Muscle of arm (tissue), 12 donors: Measurements from ENCODE around the gene CFAP97. TPM values are rescaled to one million over a fixed set of nuclear protein-coding genes. Genes with fewer than 3 reads are reported as not detected.
"Not testable (repeated sequence)": the region's sequence is repeated elsewhere in the genome, so short reads cannot be mapped to it uniquely, and the experiment has no call there.

Experiments used
- DNase-seq: peaks from one replicate; pipeline ENCODE4 v3.0.0-alpha.2; 2013
- polyA plus RNA-seq, 12 donors: library from polyadenylated mRNA; unstranded; fragments of 120-200 nt; gene quantifications; one replicate each; pipeline ENCODE4 v1.2.1, GENCODE V29; 2013; ENCODE audit not compliant: insufficient read length in 12 of 12

CFAP97 gene
- polyA plus RNA-seq, 12 donors, result 27.3 to 43.7 (median 35.3) TPM; not detected in 1

DNA sequence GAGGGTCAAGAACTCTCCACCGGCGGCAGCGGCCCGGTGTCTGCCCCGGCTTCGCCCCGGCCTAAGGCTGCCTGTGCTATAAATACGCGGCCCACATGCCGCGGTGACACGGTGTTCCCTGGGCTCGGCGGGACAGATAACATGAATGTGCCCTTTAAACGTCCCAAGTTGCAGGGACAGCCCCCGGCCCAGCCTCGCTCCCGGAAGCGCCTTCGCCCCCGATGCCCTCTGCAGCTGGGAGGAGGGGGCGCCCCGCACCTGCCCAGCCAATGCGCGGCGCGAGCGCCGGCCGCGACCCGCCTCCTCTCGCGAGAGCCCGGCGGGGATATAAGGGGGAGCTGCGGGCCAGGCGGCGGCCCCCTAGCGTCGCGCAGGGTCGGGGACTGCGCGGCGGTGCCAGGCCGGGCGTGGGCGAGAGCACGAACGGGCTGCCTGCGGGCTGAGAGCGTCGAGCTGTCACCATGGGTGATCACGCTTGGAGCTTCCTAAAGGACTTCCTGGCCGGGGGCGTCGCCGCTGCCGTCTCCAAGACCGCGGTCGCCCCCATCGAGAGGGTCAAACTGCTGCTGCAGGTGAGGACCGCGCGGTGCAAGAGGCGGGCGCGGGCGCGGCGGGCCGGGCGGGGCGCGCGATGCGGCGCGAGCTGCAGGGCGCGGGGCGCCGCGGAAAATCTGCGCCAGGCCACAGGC, 60.7 kb downstream of the CFAP97 start, which contains the start of gene SLC25A4:
TSS of gene SLC25A4 (plus strand) at position 355 of the 689 bp plus-strand sequence. CDS start at position 462, 107 bp downstream.
- peak; percentile 75 for DNase-seq

DNA sequence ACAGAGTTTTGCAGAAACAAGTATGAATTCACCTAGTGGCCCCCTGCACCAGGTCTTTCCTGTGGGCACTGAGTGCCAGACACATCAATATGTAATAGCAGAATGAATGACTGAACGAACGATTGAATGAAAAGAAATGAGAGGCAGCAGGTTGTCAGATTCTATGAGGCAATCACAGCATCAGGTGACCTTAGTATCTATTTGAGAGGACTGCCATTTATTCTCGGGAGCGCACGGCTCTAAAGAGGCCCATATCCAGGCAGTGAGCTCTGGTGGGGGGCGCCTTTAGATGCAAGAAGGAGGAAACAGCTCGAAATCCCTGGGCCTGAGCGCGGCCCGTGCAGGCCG, 61.3 kb downstream of the CFAP97 start:
- DNase-seq, result no peak

- no peak for DNase-seq
Measured at GRCh38 chr4:185141777-185142176, 62.0 kb downstream of the CFAP97 start.

- no peak for DNase-seq
Measured at GRCh38 chr4:185139736-185140135, 64.1 kb downstream of the CFAP97 start.

- DNase-seq, result no peak
Measured at GRCh38 chr4:185138161-185138560, 65.6 kb downstream of the CFAP97 start.

DNA sequence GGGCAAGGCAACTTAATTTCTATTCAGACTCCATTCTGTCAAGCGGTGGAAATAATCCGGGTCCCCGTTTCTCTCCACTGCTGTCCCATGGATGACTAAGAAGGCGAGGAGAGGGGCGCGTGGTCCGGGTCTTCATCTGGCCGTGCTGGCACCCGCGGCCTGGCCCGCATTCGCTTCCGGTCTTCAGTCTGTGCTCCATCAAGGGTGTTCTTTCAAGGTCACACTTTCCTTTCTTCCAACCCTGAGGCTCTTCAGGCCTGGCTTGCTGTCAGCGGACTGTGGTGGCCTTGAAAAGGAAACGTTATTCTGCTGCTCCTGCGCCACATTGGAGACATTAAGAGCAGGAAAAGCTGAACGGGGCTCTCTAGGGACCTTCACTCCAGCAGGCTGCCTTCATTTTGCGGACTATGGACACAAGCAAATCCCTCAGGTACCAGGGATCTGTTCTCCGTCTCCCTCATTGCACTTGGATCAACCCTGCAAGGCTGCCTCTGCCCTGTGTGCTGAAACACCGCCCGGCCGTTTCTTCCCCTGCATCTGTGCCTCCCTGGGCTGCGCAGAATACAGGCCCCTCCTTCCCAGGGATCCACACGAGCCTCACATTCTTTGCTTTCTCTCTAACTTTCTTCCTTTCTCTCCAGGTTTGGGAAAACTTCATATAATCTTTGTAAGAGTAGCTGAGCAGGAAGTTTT, 66.4 kb downstream of the CFAP97 start:
- DNase-seq, result no peak

- DNase-seq, result peak; percentile 50
Measured at GRCh38 chr4:185134307-185134869, 69.4 kb downstream of the CFAP97 start.

DNA sequence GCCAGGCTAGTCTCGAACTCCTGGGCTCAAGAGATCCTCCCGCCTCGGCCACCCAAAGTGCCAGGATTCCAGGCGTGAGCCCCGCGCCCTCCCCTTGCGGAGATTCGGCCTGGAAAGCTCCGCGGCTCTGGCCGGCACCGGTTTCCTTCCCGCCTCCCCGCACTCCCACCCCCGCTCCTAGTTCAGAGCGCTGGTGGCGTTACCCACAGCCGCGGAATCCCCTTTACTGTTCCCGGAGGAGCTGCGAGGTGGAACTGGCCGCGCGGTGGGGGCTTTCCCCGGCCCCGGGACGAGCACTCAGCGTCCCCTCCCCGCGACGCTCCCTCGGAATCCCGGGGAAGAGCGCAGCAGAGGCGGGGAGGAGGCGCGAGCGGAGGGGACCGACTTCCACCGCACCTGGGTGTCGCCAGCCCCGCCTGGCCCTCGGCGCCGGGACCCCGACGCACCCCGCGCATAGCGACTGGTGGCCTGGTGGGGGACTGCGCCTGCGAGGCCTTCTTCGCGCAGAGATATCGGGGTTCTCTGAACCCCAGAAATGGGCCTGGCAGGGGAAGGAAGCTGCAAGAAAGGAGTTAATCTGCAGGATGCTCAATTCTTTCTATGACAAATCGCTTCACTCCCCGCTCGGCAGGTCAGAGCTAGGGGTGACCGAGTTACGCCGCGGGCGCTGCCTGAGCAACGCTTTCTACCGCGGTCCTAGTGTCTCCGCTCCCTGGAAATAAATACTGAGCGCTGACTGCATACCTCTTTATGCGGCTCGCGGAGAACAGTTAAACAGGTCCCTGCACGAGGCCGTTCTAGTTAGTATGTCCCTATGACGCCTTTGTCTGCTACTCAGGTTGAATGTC, 75.3 kb downstream of the CFAP97 start:
- DNase-seq, result peak; percentile 18

DNA sequence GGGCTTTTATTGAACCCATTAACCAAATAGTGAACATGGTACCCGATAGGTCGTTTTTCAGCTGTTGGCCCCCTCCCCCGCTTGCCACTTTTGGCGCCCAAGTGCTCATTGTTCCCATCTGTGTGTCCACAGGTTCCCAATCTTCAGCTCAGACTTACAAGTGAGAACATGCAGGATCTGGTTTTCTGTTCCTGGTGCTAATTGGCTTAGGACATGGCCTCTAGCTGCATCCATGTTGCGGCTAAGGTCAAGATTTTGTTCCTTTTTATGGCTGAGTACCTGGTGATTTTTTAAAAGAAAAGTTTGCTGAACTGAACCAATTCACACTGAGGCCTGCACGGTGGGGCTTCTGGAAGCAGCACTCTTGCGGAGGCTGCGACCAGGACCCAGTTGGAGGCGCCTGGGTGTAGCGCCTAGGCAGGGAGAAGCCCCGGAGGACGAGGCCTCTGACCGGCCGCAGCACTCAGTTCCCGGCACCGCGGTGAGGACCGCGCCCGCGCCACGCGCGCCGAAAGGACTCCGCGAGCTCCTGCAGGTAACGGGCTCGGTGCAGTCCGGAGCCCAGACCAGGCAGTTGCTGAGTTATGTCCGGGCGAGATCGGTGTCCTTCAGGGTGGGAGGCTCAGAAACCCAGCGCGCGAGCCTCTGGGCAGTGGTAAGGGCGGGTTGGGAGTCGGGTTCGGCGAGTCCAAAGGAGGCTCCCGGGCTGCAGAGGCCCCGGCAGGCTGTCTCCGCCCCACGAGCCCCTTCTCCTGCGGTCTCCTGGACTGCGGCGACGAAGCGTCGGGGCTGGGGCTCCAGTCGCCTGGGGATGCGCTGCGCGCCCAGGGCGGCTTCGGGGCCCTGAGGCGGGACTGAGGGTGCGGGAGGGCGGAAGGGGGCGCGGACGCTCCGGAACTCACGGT, 76.5 kb downstream of the CFAP97 start:
- DNase-seq, result peak; percentile 12

- no peak for DNase-seq
Measured at GRCh38 chr4:185124006-185124405, 79.8 kb downstream of the CFAP97 start.

DNA sequence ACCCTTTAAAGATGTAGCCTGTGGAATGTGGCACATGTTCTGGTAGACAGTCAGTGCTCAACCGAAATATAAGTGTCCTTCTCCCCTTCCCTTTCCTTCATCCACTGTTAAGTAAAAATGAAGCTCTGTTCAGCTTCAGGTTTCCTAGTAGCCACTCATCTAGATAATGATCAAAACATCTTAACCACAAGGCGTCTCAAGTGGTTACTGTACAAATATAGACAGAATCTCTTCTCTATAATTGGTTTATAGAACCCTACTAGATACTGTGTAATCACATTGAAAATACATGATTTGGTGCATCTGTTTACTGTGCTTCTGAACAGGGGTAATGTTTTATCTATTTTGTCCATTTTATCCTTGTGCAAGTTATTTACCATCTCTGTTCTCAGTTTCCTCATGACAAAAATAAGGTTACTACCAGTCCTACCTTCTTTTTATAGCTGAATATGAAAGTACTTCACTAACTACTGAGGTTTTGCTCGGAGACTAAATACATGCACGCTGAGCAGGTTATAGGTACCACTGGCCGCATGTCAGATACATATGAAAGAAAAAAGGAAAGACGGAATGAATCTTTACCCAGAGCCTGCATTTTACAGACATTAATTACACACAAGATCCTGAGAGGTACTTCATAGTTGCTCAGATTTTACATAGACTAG, 81.0 kb downstream of the CFAP97 start:
- DNase-seq, result no peak

- no peak for DNase-seq
Measured at GRCh38 chr4:185120631-185120946, 83.2 kb downstream of the CFAP97 start.

DNA sequence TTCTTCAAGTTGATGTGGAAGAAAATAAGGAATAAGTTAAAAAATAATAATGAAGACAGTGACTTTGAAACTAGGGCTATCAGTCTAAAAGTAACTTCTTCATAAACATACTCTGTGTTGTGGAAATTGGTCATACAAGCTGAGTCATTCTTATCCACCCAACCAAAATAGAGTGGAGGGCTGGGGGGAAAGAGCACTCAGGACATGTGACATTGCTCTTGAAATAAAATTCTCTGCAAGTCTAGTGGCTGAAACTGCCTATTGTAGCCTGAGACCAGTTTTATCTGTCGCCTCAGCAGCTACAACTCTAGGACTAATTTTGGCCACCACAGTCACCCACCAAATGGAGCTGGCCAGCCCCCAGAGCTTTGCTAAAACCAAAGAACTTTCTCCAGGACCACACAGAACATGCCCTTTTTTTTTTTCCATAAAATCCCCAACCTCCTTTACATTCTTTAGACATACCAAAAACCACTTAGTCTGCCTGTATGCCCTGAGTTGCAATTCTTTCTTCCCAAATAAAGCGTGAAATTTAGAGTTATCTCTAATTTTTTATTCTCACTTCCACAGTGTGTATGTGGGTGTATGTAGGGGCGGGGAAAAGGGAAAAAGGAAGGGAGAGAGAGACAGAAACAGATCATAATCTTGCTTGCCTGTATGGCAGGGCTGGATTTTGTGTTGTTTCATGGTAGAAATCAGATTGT, 83.7 kb downstream of the CFAP97 start:
- DNase-seq, result no peak

- DNase-seq, result not testable (repeated sequence)
Measured at GRCh38 chr4:185119467-185119866, 84.3 kb downstream of the CFAP97 start.

DNA sequence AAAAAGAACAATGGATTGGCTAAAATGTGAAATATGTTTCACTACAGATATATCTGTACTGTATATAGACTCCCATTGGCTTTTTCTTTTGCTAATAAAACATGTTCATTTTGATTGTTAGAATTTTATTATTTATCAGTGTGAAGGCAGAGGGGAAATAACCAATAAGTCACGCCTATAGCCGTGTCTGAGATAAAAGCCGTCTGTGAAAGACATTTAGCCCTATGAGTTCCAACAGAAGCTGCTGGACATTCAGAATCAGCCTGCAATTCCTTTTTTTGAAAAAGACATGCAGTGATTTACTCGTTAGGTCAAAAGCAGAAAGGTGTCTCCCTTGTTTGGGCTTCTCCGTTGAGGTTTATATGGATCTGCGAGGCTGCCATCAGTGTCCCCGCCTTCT, 84.9 kb downstream of the CFAP97 start:
- no peak for DNase-seq

DNA sequence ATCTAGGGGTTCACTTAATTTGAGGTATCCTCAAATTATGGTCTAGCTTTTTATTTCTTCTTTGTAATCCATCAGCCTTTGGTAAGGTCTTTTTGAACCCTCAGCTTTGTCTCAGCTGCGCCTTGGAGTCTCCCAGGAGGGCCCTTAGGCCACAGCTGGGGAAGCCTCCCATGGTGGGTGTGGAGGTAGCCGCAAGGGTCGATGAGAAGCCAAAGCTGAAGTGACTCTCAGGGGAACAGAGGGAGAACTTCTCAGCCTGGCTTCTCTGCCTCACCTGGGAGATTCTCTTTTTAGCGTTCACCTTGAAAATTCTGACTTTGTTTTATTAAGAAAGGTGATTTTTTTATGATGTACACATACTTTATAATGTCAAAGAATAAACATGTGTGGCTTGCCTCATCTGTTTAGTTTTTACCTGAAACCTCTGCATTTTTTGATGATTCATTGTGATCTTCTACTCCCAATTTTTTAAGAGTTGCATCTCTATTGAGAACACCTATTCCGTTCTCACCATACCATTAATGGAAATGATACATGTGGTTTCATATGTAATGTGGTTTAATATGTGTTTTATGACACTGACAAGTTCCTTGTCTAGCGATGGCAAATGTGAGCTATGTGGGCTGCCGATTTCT, 86.4 kb downstream of the CFAP97 start:
- no peak for DNase-seq

DNA sequence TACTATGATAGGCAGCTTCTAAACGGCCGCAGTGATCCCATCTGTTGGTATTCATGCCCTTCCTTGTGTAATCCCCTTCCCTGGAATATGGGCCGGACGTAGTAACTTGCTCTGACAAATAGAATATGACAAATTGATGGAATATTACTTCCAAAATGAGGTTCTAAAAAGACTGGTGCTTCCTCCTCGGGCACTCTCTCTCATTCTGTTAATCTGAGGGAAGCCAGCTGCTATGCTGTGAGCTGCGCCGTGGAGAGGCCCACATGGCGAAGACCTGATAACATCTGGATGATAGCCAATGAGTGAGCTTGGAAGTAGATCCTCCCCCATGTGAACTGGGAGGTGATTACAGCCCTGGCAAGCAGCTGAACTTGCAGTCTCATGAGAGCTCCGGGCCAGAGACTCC, 88.0 kb downstream of the CFAP97 start:
- DNase-seq, result no peak

DNA sequence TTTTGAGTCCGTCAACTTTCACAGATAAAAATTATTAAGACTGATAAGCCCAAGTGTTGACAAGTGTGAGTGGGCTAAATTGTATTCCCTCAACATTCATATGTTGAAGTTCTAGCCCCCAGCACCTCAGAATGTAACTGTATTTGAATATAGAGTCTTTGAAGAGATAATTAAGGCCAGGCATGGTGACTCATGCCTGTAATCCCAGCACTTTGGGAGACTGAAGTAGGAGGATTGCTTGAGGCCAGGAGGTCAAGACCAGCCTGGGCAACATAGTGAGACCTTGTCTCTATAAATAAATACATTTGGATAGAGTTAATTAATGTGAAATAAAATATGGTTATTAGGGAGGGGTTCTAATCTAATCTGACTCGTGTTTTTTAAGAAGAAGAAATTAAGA, 90.5 kb downstream of the CFAP97 start:
- DNase-seq, result no peak

DNA sequence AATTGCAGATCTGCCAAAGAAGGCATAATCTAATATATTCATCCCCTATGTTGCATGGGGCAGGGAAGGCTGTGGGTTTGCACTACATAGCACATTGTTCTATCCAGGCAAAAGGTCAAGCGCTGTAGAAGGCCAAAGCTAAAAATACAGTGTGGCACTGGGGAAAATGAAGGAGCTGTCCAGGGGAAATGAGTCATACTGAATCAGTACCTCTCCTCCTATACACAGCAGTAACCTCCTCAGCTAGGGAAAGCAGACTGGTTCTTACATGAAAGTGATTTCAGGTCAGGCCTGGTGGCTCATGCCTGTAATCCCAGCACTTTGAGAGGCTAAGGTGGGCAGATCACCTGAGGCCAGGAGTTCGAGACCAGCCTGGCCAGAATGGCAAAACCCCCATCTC, 91.7 kb downstream of the CFAP97 start:
- DNase-seq, result no peak

- no peak for DNase-seq
Measured at GRCh38 chr4:185110375-185110823, 93.4 kb downstream of the CFAP97 start.
